ENCODE measurements around the gene UTS2R. TPM values are rescaled to one million over a fixed set of nuclear protein-coding genes. Genes with fewer than 3 reads are reported as not detected.
"Not testable (repeated sequence)": the region's sequence is repeated elsewhere in the genome, so short reads cannot be mapped to it uniquely, and the experiment has no call there.

The UTS2R gene
- total RNA-seq, 1 donor from 2014 or later, result 5.8 TPM

DNA sequence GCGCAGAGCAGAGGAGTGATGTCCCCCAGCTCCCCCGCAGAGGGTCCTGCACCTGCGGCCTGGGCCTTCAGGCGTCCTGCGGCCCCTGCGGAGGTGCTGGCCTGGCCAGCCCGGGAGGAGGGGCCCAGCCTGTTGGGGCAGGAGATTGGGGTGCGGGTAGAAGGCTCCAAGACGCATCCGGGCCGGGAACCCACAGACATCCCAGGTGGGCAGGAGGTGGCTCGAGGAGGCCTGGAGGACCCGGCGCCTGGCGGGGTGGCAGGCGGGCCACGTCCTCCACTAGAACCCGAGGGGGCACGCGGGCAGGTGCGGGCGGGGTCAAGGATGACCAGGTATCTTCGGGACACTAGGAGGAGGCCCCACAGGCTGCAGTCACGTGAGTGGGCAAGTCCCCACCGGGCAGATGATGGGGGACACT, 37.4 kb upstream of the UTS2R start:
- no peak for DNase-seq

DNA sequence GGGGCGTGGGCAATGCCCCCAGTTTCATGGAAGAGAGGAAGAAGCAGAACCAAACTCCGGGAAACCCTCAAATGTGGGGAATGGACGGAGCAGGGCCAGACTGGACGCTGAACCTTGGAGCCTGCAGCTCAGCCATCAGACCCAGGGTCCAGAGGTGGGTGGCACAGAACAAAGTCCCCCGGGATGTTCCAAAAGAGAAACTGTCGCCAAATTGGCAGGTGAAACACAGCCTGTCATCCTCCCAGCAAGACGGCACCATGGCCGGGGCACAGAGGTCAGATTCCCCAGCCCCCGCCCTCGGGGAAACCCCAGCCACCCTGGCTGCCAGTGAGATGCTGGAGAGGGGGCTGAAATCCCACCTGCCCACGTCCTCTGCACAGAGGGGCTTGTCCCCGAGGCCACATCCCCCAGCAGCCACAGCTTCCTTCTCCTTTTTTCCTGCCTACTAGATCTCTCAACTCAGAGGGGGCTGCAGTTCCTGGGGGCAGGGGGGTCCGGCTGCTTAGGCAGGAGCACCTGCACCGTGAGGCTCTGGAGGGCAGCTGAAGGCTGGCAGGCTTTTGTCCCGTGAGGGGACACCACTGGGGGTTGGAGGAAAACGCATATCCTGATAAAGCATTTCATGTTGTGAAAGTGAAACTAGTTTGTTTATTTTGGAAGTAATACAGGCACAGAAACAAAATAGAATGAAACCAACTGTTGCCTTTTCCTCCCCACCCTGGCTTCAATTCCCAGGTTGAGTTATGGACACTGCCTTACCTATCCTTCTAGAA, 36.8 kb upstream of the UTS2R start:
- no peak for DNase-seq

DNA sequence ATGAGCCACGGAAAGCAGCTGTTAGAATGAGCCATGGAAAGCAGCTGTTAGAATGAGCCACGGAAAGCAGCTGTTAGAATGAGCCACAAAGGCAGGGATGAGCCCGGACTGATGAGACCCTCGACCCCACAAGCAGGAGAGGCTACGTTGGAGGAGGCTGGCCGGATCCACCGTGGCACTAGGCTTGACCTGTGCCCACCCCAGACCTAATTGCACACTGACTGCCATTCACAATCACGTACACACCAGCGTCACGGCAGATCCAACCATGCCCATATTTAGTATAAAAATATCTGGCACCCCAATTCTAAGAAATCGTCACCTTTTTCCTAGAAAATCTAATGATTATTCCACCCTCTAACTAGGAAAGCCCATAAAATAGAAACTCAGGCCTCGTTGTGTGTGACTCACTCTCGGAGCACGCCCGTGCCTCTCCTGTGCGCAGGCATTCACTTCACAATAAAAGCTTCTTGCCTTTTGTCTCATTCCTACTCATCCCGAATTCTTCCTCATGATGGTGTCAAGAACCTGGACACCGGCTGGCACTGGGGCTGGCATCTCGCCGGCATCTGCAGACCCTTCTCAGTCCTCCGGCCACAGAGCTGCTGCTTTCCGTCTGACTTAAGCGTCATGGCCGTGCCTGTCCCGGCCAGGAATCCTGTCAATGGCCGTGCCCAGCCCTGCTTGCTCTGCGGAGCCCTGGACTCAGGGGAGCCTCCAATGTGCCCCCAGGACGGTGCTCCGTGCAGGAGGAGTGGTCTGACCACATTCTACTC, 32.5 kb upstream of the UTS2R start:
- DNase-seq, result peak; percentile 89

DNA sequence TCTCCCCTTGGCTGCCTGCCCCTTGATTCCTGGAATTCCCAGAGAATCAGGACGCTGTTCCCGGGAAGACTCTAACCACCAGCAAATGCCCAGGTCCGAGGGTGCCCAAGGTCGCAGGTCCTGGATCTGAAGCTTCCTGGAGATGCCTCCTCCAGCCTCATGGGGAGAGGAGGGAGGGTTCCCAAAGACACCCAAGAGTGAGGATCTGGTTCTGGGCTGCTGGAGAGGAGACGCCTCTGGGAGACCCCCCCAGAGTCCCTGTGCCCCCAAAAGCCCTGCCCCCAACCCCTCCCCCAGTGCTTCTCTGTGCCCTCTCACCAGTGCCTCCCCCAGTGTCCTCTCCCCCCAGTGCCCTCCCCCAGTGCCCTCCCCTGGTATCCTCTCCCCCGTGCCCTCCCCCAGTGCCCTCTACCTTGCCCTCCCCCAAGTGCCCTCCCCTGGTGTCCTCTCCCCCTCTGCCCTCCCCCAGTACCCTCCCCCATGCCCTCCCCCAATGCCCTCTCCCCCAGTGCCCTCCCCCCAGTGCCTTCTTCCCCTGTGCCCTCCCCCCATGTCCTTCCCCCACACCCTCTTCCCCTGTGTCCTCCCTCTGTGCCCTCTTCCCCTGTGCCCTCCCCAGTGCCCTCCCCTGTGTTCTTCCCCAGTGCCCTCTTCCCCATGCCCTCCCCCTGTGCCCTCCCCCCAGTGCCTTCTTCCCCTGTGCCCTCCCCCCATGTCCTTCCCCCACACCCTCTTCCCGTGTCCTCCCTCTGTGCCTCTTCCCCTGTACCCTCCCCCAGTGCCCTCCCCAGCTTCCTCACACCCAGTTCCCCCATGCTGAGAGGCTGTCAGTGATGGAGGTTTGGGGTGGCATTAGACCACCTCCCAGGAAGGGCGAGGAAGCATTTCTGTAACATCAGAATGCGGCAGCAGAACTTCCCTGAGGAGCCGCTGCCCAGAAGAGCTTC, 31.7 kb upstream of the UTS2R start:
- DNase-seq, result no peak

DNA sequence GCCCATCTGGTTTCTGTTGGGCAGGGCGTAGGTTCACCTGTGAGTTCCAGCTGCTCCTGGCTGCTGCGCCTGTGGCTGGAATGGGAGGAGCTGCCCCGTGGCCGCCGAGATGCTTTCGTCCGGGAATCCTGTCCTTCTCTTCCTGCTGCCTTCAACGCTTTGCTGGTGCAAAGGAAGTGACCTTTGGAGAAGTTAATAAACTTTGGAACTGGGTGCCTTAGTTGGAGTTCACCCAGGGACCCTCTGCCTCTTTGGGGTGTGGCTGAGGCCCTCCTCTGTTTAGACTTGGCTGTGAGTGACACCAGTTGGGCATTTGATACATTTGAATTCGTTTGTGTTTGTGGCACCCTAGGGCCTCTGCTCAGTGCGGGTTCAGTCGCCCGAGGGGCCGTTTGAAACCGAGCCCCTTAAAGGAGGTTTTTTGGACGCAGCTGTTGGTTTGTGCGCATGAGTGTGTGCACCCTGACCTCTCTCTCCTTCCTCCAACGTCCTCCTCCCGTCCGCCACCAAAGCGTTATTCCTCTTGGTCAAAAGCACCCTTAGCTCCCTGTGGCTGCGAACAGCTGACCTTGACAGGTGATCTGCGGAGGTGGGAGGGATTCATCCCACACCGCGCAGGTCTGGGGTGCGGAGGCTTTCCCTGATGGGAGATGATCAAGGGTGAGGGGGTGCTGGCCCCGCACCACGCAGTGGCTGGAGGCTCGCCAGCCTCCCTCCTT, 29.0 kb upstream of the UTS2R start:
- no peak for DNase-seq

DNA sequence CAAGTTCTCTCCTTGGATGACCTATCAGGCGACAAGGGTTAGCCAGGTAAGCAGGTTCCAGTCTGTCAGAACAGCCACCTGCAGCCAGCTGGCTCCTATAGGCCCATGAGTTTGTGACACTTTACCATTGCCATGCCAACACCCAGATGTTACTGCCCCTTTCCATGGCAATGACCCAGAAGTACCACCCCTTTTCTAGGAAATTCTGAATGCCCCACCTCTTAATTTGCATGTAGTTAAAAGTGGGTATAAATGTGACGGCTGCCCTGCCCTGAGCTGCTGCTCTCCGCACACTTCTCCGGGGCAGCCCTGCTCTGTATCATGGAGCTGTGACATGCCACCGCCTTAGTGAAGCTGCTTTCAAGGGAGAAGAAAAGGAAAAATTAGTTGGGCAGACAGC, 28.0 kb upstream of the UTS2R start:
- DNase-seq, result no peak

DNA sequence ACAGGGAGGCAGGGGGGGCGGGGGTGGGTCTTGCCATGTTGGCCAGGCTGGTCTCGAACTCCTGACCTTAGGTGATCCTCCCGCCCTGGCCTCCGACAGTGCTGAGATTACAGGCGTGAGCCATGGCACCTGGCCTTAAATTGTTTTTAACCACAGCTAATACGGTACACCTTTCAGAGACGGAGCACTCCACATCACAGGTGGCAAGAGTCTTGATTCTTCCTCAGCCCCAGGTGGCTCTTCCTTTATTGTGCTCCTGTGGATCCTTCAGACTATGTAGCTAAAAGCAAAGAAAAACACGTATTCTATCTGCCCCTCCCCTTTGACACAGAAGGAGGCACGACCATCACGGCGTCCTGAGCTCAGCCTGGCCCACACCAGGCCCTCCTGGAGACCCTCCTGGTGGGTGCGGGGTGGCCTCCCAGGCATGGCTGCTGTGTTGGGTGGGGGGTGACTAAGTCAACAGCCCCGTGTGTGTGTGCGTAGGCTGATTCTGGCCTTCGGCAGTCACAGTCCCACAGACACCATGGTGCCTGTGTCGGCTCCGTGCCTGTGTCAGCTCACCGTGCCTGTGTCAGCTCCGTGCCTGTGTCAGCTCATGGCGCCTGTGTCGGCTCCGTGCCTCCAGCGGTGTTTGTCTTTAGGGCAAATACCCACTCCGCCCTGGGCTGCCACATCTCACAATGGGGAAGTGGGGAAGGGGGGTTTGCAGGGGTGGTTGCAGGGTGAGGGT, 27.2 kb upstream of the UTS2R start:
- no peak for DNase-seq

DNA sequence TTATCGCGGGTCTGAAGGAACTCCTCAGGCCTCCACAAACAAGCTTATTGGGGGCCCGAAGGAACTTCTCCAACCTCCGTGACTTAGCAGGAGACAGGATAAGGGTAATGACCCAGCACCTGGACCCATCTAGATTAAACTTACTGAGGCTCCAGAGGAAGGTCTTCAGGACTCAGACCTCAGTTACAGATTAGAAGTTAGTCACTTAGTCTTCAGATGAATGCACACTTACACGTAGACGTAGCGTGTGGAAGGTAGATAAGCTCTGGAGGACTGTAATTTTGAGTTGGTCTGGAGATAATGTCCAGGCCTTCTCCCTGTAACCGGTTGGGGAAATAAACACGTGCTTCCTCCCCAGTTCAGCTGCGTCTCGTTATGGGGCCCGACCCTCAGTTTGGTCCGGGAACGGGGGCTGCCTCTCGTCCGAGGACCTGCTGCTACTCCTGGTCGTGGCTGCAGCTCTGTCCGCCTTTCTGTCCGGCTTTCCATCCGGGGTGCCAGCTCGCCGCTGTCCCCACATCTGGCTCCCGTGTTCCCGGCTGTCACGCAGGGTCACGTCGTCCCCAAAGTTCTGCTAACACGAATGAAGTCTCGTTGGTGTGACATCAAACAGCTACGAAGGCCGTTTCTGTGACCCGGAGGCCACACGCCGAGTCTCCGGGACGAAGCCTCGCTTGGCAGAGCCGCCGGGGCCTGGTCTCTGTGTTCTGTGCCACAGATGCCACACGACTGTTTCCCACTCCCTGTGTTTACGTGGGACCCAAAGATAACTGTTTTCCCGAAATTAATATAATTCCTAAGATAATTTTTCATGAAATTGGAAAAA, 26.2 kb upstream of the UTS2R start:
- no peak for DNase-seq

DNA sequence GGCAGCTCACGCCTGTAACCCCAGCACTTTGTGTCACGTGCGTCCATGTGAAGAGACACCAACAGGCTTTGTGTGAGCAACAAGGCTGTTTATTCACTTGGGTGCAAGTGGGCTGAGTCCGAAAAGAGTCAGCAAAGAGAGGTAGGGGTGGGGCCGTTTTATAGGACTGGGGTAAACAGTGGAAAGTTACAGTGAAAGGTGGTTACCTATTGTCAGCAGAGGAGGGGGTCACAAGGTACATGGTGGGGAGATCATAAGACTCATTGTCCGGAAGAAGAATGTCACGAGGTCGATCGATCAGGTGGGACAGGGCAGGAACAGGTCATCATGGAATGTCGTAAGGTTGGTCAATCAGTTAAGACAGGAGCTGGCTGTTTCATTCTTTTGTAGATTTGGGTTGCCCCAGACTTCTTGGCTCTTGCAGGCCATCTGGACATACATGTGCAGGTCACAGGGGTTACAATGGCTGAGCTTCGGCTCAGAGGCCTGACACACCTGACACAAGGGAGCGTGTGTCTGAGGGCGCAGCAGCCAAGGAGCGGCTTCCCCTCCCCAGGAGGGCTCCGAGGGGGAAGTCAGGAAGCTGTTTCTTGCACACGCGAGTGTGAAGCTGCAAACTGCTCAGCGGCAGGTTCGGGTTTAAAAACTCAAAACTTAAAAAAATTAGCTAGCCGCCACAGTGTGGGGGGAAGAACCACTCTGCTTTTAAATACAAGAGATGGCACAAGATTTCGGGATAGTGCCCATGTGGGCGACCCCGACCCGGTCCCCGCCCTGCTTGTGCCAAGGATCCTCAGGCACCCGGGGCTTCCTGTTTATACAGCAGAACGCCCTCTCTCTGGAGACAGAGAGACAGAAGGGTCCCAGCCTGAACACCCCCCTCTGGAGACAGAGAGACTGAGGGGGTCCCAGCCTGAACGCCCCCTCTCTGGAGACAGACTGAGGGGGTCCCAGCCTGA, 24.9 kb upstream of the UTS2R start:
- DNase-seq, result no peak

DNA sequence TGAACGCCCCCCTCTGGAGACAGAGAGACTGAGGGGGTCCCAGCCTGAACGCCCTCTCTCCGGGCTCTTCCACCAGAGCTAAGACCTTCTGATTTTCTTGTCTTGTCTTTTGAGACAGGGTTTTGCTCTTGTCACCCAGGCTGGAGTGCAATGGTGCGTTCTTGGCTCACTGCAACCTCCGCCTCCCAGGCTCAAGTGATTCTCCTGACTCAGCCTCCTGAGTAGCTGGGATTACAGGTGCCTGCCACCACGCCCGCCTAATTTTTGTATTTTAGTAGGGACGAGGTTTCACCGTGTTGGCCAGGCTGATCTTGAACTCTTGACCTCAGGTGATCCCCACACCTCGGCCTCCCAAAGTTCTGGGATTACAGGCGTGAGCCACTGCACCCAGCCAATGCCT, 23.6 kb upstream of the UTS2R start:
- DNase-seq, result not testable (repeated sequence)

DNA sequence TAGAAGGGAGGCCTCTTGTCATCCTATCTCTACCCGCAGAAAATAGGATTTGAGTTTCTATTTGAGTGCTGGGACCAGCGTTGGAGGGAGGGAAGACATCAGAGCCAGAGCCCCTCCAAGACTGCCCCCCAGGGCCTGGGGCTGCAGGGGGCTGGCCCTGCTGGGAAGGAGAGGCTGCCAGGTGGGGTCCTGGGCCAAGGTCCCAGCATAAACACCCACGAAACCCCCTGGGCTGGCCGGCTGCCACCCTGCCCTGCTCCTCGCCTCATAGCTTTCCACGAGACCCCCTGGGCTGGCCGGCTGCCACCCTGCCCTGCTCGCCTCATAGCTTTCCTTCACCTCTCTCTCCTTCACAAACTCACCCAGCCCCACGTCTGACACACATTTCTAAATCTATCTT, 23.1 kb upstream of the UTS2R start:
- no peak for DNase-seq

DNA sequence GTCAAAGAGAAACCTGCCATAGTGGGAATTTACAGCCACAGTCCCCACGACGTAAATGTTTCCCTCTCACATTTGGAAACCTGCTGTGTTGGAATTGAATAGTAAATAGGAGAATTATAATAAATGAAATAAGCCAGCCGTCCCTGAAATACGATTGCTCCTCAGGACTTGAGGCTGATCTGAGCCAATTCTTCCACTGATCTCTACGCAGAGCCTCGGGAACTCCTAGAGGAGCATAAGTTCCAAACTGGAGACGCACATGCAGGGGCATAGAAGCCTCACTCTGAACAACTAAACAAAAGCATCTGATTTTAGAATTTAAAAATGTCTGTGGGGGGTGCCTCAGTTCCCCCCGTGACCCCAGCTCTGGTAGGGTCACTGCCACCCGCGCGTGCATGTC, 22.7 kb upstream of the UTS2R start:
- no peak for DNase-seq

DNA sequence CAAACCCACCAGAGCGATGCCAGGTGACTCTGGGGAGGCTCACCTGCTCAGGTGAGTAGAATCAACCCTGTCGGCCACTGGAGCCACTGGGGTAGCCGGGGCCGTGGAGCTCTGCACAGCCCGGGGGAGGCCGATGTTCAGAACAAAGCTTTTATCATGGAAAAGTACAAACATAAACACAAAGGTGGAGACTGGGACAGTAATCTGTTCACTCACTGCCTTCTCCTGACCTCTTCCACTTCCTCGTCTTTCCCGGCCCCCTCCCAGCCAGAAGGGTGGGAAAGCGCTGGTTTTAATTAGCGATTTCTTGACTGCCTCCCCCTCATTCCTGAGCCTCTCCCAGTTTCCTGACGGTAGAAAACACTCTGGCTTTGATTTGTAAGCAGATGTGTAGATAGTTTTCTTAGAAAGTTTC, 22.3 kb upstream of the UTS2R start:
- DNase-seq, result peak; percentile 68

DNA sequence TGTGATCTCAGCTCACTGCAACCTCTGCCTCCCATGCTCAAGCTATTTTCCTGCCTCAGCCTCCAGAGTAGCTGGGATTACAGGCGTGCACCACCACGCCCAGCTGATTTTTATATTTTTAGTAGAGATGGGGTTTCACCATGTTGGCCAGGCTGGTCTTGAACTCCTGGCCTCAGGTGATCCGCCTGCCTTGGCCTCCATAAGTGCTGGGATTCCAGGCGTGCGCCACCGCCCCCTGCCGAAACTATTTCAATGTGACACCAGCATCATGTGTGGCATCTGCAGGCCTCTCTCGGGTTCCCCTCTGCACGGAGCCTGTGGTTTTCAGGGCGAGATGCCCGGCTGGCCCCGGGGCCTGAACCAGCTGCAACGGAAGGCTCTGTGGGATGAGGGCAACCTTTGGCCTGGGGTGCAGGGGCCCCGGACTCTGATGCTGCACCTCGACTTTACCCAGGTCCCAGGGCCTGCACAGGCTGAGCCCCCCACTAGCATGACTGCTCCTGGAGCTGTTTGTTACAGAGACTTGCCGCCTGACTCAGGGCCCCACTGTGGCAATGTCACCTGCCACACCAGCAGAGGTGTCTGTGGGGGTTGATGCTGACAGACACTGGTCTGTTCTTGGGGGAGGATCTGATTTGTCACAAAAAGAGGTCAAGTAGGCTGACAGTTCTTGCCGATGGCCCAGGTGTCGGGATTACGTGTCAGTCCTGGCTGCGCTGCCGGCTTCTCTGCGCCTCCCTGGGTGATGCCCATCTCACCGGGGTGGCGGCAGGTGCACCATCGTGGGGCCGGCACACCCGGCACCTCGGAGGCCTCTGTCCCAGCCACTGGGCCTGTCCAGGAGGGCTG, 21.2 kb upstream of the UTS2R start:
- DNase-seq, result no peak

DNA sequence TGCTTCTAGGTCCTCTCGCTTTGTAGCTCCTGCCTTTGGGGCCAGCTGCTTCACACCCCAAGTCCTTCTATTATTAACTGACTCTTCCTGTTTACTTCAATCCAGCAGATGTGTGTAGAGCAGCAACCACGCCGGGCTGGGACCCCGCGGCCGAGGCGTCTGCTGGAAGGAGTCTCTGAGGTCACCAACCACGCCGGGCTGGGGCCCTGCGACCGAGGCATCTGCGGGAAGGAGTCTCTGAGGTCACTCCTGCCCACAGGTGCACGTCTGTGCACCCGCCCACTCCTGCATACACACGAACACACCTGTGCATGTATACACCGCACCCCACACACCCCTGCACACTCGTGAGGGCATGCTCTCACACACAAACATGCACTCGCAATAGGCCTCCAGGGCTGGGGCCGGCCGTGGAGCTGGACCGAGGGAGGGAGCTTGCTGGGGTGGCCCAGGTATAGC, 20.3 kb upstream of the UTS2R start:
- no peak for DNase-seq

DNA sequence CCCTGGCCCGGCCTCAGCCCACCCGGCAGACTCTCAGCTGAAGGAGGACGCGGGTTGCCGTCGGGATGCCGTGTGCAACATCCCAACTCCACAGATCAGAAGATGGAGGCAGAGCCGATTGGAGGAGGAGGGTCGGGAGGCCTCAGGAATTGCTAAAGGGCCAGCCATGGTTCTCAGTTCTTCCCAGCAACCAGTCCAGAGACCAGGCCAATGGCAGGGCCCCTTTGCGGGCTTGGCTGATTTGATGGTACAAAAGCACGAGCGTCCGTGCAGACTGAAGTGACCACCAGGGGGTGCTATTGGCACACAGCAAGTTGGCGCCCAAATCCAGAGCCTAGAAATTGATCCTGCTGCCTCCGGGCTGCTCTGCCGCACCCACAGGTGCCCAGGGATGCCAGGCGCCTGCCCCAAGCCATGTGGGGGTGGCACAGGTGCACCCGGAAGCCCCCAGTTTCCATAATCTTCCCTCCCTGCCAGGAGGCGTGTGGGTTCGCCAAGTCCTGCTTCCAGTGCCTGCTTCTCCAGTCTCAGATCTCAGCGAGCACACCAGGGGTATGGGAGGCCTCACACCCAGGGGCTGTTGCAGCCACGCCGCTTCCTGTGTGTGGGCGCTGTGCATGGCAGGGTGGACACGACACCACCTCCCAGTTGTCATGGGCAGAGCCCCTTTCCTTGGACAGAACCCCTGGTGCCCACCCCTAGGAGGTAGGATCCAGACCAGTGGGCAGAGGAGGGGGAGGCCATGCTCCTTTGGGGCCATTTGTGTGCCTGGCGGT, 19.7 kb upstream of the UTS2R start:
- peak; percentile 95 for DNase-seq

DNA sequence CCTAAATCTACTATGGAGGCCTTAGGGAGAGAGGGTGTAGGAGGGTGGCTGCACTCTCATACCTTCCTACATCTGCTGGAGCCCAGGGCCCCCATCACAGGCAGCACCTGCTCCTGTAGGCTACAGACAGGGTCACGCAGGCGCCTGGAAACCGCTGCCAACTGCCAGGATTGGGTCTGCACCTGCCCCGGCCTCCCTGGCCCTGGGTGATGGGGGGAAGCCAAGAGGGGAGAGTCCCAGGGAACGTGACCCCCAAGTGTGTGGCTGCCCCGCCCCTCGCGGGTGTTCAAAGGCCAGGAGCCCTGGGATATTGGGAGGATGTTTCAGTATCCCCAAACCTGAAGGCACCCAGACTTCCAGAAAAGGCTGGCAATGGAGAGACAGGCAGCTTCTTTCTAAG, 18.1 kb upstream of the UTS2R start:
- no peak for DNase-seq
